Keratinocyte (primary cell): ENCODE results near the gene CHL1.

ENCODE experiments used
- CTCF ChIP-seq, 3 experiments: IDR thresholded peaks in 1 of 3; conservative IDR thresholded peaks in 1 of 3; optimal IDR thresholded peaks in 1 of 3; 2 replicates in 2 of 3; 3 replicates in 1 of 3; pipeline versions ENCODE3 to v1.5.1; 2011; ENCODE audit warnings: low read length in 3 of 3, mild to moderate bottlenecking in 3 of 3, moderate library complexity in 2 of 3, control low read depth in 1 of 3, inconsistent platforms in 1 of 3; ENCODE audit not compliant: insufficient read depth in 2 of 3; ENCODE audit errors: extremely low read depth in 1 of 3
- EZH2 ChIP-seq: IDR thresholded peaks from one replicate; pipeline ENCODE4 v1.6.1; 2012; ENCODE audit warnings: inconsistent platforms, mild to moderate bottlenecking, low read length, moderate library complexity

- TF ChIP-seq CTCF (optimal IDR thresholded peaks at IDR 0.05 in 1 of 3, IDR thresholded peaks at IDR 0.05 in 1 of 3, conservative IDR thresholded peaks at IDR 0.05 in 1 of 3; ENCODE audit: extremely low read depth in 1 of 3, insufficient read depth in 2 of 3, low read length in 3 of 3): no peak
- TF ChIP-seq EZH2: no peak
Measured at GRCh38 chr3:339351-339750, 142.8 kb downstream of the CHL1 start.
